ENCODE data around the gene OR2V1. TPM values are rescaled to one million over a fixed set of nuclear protein-coding genes. Genes with fewer than 3 reads are reported as not detected.

OR2V1 gene
- total RNA-seq, 1 donor: not detected

DNA sequence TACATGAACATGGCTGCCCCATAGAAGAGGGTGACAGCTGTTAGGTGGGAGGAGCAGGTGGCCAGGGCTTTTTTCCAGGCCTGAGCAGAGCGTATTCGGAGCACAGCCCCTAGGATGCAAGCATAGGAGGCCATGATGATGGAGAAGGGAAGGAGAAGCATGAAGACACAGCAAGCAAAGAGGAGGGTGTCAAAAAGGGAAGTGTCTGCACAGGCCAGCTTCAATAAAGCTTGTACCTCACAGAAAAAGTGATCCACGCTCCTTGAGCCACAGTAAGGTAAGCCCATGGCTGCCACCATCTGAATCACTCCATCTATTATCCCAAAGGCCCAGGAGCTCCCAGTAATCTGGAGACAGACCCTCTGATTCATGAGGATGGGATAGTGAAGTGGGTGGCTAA, 6.4 kb downstream of the OR2V1 start:
- no peak for DNase-seq (ENCODE audit: insufficient read length, low spot score, missing footprints)
- Histone ChIP-seq H3K27ac (ENCODE audit: low read depth, low read length) (no peak overlapping the region), H2AFZ (ENCODE audit: low read length) (no peak overlapping the region), H3K4me1 (ENCODE audit: insufficient read depth, low read length) (peaks cover 8% of the 10 kb centered on the region), H3K9me3 (ENCODE audit: low read depth, low read length) (no peaks in the 10 kb centered on the region), H3K4me3 (ENCODE audit: insufficient read depth, low read length) (no peak overlapping the region), H4K20me1 (ENCODE audit: insufficient read depth, low read length) (no peaks in the 10 kb centered on the region), H3K4me2 (ENCODE audit: insufficient read depth, low read length) (no peak overlapping the region), H3K79me2 (ENCODE audit: insufficient read depth, low read length) (no peaks in the 10 kb centered on the region), H3K27me3 (ENCODE audit: insufficient read depth, low read length) (peaks cover 11% of the 10 kb centered on the region), H3K36me3 (ENCODE audit: insufficient read depth, low read length) (no peaks in the 10 kb centered on the region)
- TF ChIP-seq, protein P1, sequence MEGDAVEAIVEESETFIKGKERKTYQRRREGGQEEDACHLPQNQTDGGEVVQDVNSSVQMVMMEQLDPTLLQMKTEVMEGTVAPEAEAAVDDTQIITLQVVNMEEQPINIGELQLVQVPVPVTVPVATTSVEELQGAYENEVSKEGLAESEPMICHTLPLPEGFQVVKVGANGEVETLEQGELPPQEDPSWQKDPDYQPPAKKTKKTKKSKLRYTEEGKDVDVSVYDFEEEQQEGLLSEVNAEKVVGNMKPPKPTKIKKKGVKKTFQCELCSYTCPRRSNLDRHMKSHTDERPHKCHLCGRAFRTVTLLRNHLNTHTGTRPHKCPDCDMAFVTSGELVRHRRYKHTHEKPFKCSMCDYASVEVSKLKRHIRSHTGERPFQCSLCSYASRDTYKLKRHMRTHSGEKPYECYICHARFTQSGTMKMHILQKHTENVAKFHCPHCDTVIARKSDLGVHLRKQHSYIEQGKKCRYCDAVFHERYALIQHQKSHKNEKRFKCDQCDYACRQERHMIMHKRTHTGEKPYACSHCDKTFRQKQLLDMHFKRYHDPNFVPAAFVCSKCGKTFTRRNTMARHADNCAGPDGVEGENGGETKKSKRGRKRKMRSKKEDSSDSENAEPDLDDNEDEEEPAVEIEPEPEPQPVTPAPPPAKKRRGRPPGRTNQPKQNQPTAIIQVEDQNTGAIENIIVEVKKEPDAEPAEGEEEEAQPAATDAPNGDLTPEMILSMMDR (IDR thresholded peaks at IDR 0.05; ENCODE audit: extremely low read depth, low read depth, low read length): no peak

DNA sequence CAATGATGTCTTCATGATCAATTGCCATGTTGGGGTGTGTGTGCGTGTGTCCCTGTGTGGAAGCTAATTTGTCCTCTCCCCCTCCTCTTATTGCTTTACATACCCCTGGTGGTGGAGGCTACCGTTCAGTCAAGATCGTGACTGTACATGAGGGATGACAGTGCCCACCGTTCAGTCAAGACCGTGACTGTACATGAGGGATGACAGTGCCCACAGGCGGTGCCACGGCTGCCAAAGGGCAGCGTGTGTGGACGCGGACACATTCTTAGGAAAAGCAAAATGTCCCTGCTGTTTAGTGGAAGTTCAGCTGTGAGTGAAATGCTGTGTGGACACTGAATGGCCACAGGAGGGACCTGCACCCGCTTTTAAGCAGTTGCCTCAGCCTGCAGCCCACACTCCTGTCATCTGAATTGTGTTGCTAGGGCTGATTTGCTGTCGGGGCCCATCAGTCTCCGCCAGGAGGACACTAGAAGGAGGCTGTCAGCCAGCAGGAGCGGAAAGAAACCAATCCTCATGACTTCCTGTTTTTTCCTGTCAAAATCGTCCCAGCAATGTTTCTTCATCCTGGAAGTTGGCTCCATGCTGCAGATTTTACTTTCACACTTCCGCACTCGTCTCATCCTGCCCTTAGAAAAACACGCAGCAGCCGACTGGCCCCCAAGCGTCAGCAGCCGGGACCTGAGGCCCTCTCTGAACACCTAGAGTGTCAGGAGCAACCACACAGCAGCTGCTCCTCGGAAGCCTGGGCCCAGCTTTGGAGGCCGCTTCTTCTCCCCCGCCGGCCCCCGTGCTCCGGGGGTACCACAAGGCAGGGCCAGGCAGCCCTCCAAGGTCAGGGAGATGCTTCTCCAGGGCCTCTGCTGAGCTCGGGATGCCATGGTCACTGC, 9.1 kb downstream of the OR2V1 start:
- H3K4me2 ChIP-seq (ENCODE audit: insufficient read depth, low read length): no peak overlapping the region
- TF ChIP-seq, protein P1 (IDR thresholded peaks at IDR 0.05; ENCODE audit: extremely low read depth, low read depth, low read length): no peak
- H3K4me3 ChIP-seq (ENCODE audit: insufficient read depth, low read length): no peak overlapping the region
- no peak for DNase-seq (ENCODE audit: insufficient read length, low spot score, missing footprints)
- no peaks in the 10 kb centered on the region for H3K79me2 ChIP-seq (ENCODE audit: insufficient read depth, low read length)
- no peaks in the 10 kb centered on the region for H3K9me3 ChIP-seq (ENCODE audit: low read depth, low read length)
- H3K4me1 ChIP-seq (ENCODE audit: insufficient read depth, low read length): peaks cover 8% of the 10 kb centered on the region
- H3K36me3 ChIP-seq (ENCODE audit: insufficient read depth, low read length): no peaks in the 10 kb centered on the region
- peak overlapping the region; percentile 14 for H2AFZ ChIP-seq (ENCODE audit: low read length)
- peaks cover 6% of the 10 kb centered on the region for H3K27me3 ChIP-seq (ENCODE audit: insufficient read depth, low read length)
- no peak overlapping the region for H3K27ac ChIP-seq (ENCODE audit: low read depth, low read length)
- H4K20me1 ChIP-seq (ENCODE audit: insufficient read depth, low read length): no peaks in the 10 kb centered on the region

DNA sequence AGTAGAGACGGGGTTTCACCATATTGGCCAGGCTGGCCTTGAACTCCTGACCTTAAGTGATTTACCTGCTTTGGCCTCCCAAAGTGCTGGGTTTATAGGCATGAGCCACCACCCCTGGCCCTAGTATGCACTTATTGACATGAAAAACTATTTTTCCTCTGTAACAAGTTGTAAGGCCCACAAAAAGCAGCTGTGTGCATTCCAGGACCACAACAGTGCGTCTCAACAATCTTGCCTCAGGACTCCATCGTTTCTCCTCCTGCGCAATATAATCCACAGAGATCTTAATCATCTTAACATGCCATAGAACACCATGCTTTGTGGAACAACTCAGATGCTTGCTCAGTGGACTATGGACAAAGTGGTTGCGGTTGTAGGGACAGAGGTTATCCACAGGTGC, 10.2 kb downstream of the OR2V1 start:
- no peak for DNase-seq (ENCODE audit: insufficient read length, low spot score, missing footprints)
- H3K36me3 ChIP-seq (ENCODE audit: insufficient read depth, low read length): no peaks in the 10 kb centered on the region
- no peak overlapping the region for H3K4me3 ChIP-seq (ENCODE audit: insufficient read depth, low read length)
- no peak overlapping the region for H2AFZ ChIP-seq (ENCODE audit: low read length)
- no peak overlapping the region for H3K27ac ChIP-seq (ENCODE audit: low read depth, low read length)
- no peaks in the 10 kb centered on the region for H4K20me1 ChIP-seq (ENCODE audit: insufficient read depth, low read length)
- TF ChIP-seq, protein P1 (IDR thresholded peaks at IDR 0.05; ENCODE audit: extremely low read depth, low read depth, low read length): no peak
- no peaks in the 10 kb centered on the region for H3K79me2 ChIP-seq (ENCODE audit: insufficient read depth, low read length)
- peaks cover 8% of the 10 kb centered on the region for H3K4me1 ChIP-seq (ENCODE audit: insufficient read depth, low read length)
- no peaks in the 10 kb centered on the region for H3K9me3 ChIP-seq (ENCODE audit: low read depth, low read length)
- peaks cover 17% of the 10 kb centered on the region for H3K27me3 ChIP-seq (ENCODE audit: insufficient read depth, low read length)
- no peak overlapping the region for H3K4me2 ChIP-seq (ENCODE audit: insufficient read depth, low read length)

DNA sequence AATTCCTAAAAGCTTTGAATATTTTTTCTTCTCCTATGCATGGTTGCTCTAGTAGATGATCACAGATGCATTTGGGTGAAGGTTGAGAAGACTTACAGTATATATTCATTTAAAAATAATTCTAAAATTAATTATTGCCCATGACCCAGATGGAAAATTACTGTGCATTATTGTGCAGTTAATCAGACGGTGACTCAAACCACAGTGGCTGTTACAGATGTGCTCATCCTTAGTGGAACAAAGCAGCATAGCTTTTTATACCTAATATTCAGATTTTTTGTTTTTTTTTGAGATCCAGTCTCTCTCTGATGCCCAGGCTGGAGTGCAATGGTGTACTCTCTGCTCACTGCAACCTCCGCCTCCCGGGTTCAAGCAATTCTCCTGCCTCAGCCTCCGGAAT, 10.7 kb downstream of the OR2V1 start:
- H3K36me3 ChIP-seq (ENCODE audit: insufficient read depth, low read length): no peaks in the 10 kb centered on the region
- no peak overlapping the region for H3K4me2 ChIP-seq (ENCODE audit: insufficient read depth, low read length)
- H3K79me2 ChIP-seq (ENCODE audit: insufficient read depth, low read length): no peaks in the 10 kb centered on the region
- H3K27me3 ChIP-seq (ENCODE audit: insufficient read depth, low read length): peaks cover 21% of the 10 kb centered on the region
- DNase-seq (ENCODE audit: insufficient read length, low spot score, missing footprints): no peak
- no peaks in the 10 kb centered on the region for H4K20me1 ChIP-seq (ENCODE audit: insufficient read depth, low read length)
- no peak overlapping the region for H3K27ac ChIP-seq (ENCODE audit: low read depth, low read length)
- TF ChIP-seq, protein P1 (IDR thresholded peaks at IDR 0.05; ENCODE audit: extremely low read depth, low read depth, low read length): no peak
- H3K4me1 ChIP-seq (ENCODE audit: insufficient read depth, low read length): peaks cover 8% of the 10 kb centered on the region
- no peak overlapping the region for H3K4me3 ChIP-seq (ENCODE audit: insufficient read depth, low read length)
- H2AFZ ChIP-seq (ENCODE audit: low read length): no peak overlapping the region
- H3K9me3 ChIP-seq (ENCODE audit: low read depth, low read length): no peaks in the 10 kb centered on the region

Measured in osteoblast (primary cell).